HepG2 (cell line): ENCODE data around the gene CASKIN2. TPM values are rescaled to one million over a fixed set of nuclear protein-coding genes. Genes with fewer than 3 reads are reported as not detected.

Experiments used
- ARNTL ChIP-seq: sonication (generic); formaldehyde crosslinking; IDR thresholded peaks from 2 replicates; pipeline ENCODE4 v1.4.0; 2020; ENCODE audit warnings: mild to moderate bottlenecking, missing genetic modification reagents
- CBX1 ChIP-seq: IDR thresholded peaks from one replicate; pipeline ENCODE4 v1.6.1; 2016; ENCODE audit warnings: antibody characterized with exemption, low read depth
- KAT8 ChIP-seq: IDR thresholded peaks from 2 replicates; pipeline ENCODE4 v1.6.1; 2016; ENCODE audit warnings: missing genetic modification reagents, missing compliant biosample characterization
- KLF9 ChIP-seq: IDR thresholded peaks from 2 replicates; pipeline ENCODE4 v1.6.1; 2016; ENCODE audit warnings: low read depth
- MED13 ChIP-seq: sonication (generic); formaldehyde crosslinking; IDR thresholded peaks from 2 replicates; pipeline ENCODE4 v1.5.0; 2020; ENCODE audit warnings: missing genetic modification reagents
- NAIF1 ChIP-seq: sonication (generic); formaldehyde crosslinking; IDR thresholded peaks from 2 replicates; pipeline ENCODE4 v1.5.0; 2020; ENCODE audit warnings: mild to moderate bottlenecking, missing genetic modification reagents, borderline replicate concordance
- NFKB2 ChIP-seq: sonication (generic); formaldehyde crosslinking; IDR thresholded peaks from 2 replicates; pipeline ENCODE4 v1.4.0; 2020; ENCODE audit warnings: missing genetic modification reagents, borderline replicate concordance
- RFX3 ChIP-seq: IDR thresholded peaks from 2 replicates; pipeline ENCODE4 v1.6.1; 2016; ENCODE audit warnings: missing biosample characterization, missing genetic modification reagents
- RXRB ChIP-seq: IDR thresholded peaks from 2 replicates; pipeline ENCODE4 v1.6.1; 2016; ENCODE audit warnings: borderline replicate concordance, missing genetic modification reagents, missing compliant biosample characterization
- SIX1 ChIP-seq: sonication (generic); formaldehyde crosslinking; IDR thresholded peaks from 2 replicates; pipeline ENCODE4 v1.4.0; 2020; ENCODE audit warnings: missing genetic modification reagents, borderline replicate concordance
- ZNF20 ChIP-seq: sonication (generic); formaldehyde crosslinking; IDR thresholded peaks from 2 replicates; pipeline ENCODE4 v1.4.0; 2020; ENCODE audit warnings: mild to moderate bottlenecking, moderate library complexity, missing genetic modification reagents
- ZNF343 ChIP-seq: sonication (generic); formaldehyde crosslinking; IDR thresholded peaks from 2 replicates; pipeline ENCODE4 v1.4.0; 2020; ENCODE audit warnings: mild to moderate bottlenecking, missing genetic modification reagents
- ZNF746 ChIP-seq: sonication (generic); formaldehyde crosslinking; IDR thresholded peaks from 2 replicates; pipeline ENCODE4 v1.8.0; 2022; ENCODE audit warnings: mild to moderate bottlenecking, missing genetic modification reagents
- ZNF768 ChIP-seq: sonication (generic); formaldehyde crosslinking; IDR thresholded peaks from 2 replicates; pipeline ENCODE4 v1.4.0; 2020; ENCODE audit warnings: missing genetic modification reagents
- ZNF800 ChIP-seq: sonication (generic); formaldehyde crosslinking; IDR thresholded peaks from 2 replicates; pipeline ENCODE4 v1.4.0; 2020; ENCODE audit warnings: missing genetic modification reagents
- ZSCAN25 ChIP-seq: sonication (generic); formaldehyde crosslinking; IDR thresholded peaks from 2 replicates; pipeline ENCODE4 v1.8.0; 2022; ENCODE audit warnings: mild to moderate bottlenecking, missing genetic modification reagents
- polyA plus RNA-seq, 8 experiments: library from polyadenylated mRNA; depleted of rRNA in 3 of 8; stranded (reverse) in 7 of 8; unstranded in 1 of 8; fragments of >200 nt; fragmentation: Illumina TruSeq in 4 of 8; extraction: Trizol in 4 of 8; gene quantifications; 2 replicates each; pipeline versions ENCODE4 v1.2.1 to v1.2.3, GENCODE V29; 2011 to 2016; ENCODE audit warnings: low read depth in 4 of 8, missing spikeins in 1 of 8, mixed read lengths in 1 of 8; ENCODE audit not compliant: insufficient read depth in 1 of 8
- total RNA-seq, 5 experiments: library from RNA; depleted of rRNA; stranded (reverse); fragments of >200 nt; fragmentation: Illumina TruSeq; extraction: Trizol; gene quantifications; 2 replicates each; pipeline ENCODE4 v1.2.3, GENCODE V29; 2016; ENCODE audit warnings: low read depth in 1 of 5
- TF ChIP-seq, protein P1 (sequence below): sonication (generic); formaldehyde crosslinking; IDR thresholded peaks from 2 replicates; pipeline ENCODE4 v1.9.0; 2022; ENCODE audit warnings: missing genetic modification reagents, mild to moderate bottlenecking, borderline replicate concordance
- TF ChIP-seq, protein P2 (sequence below): sonication (generic); formaldehyde crosslinking; IDR thresholded peaks from 2 replicates; pipeline ENCODE4 v1.5.0; 2020; ENCODE audit warnings: mild to moderate bottlenecking, missing genetic modification reagents
- TF ChIP-seq, protein P3 (sequence below): sonication (generic); formaldehyde crosslinking; IDR thresholded peaks from 2 replicates; pipeline ENCODE4 v1.8.1; 2023; ENCODE audit warnings: mild to moderate bottlenecking, missing genetic modification reagents, borderline replicate concordance
- TF ChIP-seq, protein P4 (sequence below): sonication (generic); formaldehyde crosslinking; IDR thresholded peaks from 2 replicates; pipeline ENCODE4 v1.5.1; 2020; ENCODE audit warnings: mild to moderate bottlenecking, missing genetic modification reagents, moderate library complexity

CASKIN2 gene
- total and polyA plus RNA-seq, 2 of the 13 experiments (the other 11 are each of a cell fraction or from before 2014, with no cell fraction given) = 5.2 to 7.8 TPM

- TF ChIP-seq ZNF800 (CRISPR knock-in tag) = no peak
- no peak for TF ChIP-seq KLF9
- TF ChIP-seq, protein P1, sequence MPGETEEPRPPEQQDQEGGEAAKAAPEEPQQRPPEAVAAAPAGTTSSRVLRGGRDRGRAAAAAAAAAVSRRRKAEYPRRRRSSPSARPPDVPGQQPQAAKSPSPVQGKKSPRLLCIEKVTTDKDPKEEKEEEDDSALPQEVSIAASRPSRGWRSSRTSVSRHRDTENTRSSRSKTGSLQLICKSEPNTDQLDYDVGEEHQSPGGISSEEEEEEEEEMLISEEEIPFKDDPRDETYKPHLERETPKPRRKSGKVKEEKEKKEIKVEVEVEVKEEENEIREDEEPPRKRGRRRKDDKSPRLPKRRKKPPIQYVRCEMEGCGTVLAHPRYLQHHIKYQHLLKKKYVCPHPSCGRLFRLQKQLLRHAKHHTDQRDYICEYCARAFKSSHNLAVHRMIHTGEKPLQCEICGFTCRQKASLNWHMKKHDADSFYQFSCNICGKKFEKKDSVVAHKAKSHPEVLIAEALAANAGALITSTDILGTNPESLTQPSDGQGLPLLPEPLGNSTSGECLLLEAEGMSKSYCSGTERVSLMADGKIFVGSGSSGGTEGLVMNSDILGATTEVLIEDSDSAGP (CRISPR knock-in tag) = peak; percentile 58; the same call in 1 of the 2 replicates
- TF ChIP-seq ZNF746 (CRISPR knock-in tag) = no peak
- no peak for TF ChIP-seq CBX1
- TF ChIP-seq RXRB (CRISPR knock-in tag) = no peak
- TF ChIP-seq ARNTL = no peak
- TF ChIP-seq, protein P2, sequence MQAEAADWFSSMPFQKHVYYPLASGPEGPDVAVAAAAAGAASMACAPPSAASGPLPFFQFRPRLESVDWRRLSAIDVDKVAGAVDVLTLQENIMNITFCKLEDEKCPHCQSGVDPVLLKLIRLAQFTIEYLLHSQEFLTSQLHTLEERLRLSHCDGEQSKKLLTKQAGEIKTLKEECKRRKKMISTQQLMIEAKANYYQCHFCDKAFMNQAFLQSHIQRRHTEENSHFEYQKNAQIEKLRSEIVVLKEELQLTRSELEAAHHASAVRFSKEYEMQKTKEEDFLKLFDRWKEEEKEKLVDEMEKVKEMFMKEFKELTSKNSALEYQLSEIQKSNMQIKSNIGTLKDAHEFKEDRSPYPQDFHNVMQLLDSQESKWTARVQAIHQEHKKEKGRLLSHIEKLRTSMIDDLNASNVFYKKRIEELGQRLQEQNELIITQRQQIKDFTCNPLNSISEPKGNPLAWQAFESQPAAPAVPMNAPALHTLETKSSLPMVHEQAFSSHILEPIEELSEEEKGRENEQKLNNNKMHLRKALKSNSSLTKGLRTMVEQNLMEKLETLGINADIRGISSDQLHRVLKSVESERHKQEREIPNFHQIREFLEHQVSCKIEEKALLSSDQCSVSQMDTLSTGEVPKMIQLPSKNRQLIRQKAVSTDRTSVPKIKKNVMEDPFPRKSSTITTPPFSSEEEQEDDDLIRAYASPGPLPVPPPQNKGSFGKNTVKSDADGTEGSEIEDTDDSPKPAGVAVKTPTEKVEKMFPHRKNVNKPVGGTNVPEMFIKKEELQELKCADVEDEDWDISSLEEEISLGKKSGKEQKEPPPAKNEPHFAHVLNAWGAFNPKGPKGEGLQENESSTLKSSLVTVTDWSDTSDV (CRISPR knock-in tag) = no peak
- TF ChIP-seq, protein P3, sequence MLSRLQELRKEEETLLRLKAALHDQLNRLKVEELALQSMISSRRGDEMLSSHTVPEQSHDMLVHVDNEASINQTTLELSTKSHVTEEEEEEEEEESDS (CRISPR knock-in tag) = no peak
- TF ChIP-seq, protein P4, sequence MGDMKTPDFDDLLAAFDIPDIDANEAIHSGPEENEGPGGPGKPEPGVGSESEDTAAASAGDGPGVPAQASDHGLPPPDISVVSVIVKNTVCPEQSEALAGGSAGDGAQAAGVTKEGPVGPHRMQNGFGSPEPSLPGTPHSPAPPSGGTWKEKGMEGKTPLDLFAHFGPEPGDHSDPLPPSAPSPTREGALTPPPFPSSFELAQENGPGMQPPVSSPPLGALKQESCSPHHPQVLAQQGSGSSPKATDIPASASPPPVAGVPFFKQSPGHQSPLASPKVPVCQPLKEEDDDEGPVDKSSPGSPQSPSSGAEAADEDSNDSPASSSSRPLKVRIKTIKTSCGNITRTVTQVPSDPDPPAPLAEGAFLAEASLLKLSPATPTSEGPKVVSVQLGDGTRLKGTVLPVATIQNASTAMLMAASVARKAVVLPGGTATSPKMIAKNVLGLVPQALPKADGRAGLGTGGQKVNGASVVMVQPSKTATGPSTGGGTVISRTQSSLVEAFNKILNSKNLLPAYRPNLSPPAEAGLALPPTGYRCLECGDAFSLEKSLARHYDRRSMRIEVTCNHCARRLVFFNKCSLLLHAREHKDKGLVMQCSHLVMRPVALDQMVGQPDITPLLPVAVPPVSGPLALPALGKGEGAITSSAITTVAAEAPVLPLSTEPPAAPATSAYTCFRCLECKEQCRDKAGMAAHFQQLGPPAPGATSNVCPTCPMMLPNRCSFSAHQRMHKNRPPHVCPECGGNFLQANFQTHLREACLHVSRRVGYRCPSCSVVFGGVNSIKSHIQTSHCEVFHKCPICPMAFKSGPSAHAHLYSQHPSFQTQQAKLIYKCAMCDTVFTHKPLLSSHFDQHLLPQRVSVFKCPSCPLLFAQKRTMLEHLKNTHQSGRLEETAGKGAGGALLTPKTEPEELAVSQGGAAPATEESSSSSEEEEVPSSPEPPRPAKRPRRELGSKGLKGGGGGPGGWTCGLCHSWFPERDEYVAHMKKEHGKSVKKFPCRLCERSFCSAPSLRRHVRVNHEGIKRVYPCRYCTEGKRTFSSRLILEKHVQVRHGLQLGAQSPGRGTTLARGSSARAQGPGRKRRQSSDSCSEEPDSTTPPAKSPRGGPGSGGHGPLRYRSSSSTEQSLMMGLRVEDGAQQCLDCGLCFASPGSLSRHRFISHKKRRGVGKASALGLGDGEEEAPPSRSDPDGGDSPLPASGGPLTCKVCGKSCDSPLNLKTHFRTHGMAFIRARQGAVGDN (CRISPR knock-in tag) = peak; percentile 5; the same call in 1 of the 2 replicates
- TF ChIP-seq ZNF343 (CRISPR knock-in tag) = no peak
- no peak for TF ChIP-seq MED13 (CRISPR knock-in tag)
- TF ChIP-seq RFX3 = no peak
- TF ChIP-seq NAIF1 (CRISPR knock-in tag) = 0 out of 2 replicates have a peak, but pooled peaks have one; percentile 59
- TF ChIP-seq KAT8 (CRISPR knock-in tag) = no peak
- no peak for TF ChIP-seq SIX1 (CRISPR knock-in tag)
- TF ChIP-seq ZNF768 = no peak
- 0 out of 2 replicates have a peak, but pooled peaks have one; percentile 42 for TF ChIP-seq ZSCAN25
- no peak for TF ChIP-seq ZNF20 (CRISPR knock-in tag)
- no peak for TF ChIP-seq NFKB2
Measured at GRCh38 chr17:75517297-75517865, 2.0 kb upstream of the CASKIN2 start (continued).
